ENCODE data around the gene PADI1.
A peak's percentile ranks its signal among the peaks of the same experiment; 100 is the strongest.

The PADI1 gene

GRCh38 chr1:17198476-17199258, 6.3 kb upstream of the PADI1 start:
- no peak for DNase-seq

DNA sequence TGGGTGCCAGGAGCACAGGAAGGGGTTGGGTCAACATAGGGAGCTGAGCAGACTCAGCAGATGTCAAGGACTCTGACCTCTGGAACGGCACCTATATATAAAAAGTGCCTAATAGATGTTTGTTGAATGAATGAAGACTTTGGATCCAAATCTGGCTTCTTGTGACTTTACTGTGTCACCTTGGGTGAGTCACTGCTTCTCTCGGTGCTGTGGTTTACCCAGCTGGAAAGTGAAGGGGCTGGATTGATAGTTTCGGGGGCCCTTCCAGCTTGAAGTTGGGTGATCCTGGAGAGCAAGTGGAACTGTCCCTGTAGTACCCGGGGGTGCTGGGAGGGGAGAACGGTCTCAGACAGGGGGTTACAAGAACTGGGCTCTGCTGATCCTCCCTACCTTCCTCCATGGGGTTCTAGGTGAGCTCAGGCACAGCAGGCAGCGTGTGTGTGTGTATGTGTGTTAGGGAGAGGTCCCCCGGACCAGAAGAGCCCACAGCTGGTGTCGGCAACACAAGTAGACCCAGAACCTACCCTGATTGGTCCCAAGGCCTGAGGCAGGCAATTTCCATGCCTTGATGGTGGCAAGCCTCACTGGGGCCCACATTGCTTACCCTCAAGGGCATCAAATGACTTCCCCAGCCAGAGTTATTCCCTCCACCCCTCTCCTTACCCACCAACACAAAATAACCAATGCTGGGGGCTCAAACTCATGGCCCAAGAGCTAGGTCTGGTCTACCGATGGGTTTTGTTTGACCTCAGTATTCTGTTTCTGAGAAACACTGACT, 5.5 kb upstream of the PADI1 start:
- DNase-seq = no peak

GRCh38 chr1:17200246-17200645, 4.7 kb upstream of the PADI1 start:
- no peak for DNase-seq

- DNase-seq = no peak
These were observed 4.2 kb upstream of the PADI1 start for GRCh38 chr1:17200756-17201155.

DNA sequence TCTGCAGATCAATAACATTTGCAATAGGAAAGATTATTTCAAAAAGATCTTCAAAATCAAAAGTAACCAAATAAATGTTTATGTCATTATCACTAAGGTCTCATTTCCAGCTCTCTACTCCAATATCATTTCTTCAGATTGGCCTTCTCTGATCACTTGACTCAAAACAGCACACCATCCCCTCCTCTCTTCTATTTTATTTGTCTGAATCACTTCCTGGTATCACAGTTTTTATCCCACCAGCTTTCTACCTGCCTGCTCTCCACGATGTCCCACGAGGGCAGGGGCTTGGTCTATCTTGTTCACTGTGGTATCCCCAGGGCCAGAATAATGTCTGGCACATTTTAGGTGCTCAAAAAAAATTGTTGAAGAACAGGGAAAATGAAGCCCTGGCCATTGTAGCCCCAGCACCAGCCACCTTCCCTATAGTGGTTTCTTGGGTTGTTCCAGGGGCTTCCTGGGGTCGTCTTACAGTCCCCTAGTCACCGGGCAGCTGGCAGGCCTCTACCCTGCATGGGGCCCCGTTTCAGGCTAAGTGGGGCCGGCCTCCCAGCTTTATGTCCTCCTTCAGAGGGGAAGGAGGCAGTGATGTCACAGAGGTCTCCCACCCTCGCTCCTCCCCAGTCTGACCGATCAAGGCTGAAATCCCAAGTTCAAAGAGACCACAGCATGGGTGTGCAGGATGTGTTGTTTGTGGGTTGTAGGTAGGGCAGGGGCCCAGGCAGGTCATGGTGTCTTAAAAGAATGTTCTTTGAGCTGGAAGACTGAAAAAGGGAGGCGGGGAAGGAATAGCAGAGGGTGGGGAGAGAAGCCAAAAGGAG, 3.5 kb upstream of the PADI1 start:
- DNase-seq = no peak

DNA sequence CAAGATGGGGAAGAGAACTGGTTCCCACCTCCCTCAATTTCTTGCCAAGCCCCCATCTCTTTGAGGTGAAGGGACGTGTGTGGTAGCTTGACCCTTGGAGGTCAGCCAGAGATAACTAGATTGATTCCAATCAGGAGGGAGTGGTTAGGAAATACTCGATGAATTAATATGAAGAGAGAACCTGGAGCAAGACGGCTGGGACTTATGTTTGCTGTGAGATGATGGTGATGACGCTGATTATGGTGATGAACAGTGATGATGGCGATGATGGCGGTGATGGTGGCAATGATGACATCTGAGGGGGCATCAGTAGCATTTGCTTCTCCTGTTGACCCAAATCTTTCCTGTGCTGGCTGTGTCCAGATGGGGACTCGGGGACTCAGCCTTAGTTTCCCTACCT, 724 bp downstream of the PADI1 start:
- DNase-seq = no peak

DNA sequence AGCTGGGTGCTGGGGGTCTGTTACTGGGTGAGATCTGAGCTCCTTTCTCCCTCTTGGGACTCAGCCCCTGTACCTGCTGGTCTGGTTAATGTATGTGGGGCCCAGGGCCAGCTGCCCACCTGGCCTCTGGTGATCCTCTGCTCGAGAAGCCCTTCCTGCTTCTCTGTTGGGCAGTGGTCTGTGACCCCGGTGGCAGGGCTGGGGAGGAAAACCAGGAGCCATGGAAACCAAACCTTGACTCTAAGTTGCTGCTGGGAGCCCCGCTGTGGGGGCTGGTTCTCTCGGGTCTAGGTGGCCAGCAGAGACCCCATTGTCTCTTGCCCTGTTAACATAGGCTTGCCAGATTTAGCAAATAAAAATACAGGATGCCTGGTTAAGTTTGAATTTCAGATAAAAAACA, 1.3 kb downstream of the PADI1 start:
- no peak for DNase-seq

- no peak for DNase-seq
These were observed 2.1 kb downstream of the PADI1 start for GRCh38 chr1:17207046-17207445.

- no peak for DNase-seq
These were observed 2.6 kb downstream of the PADI1 start for GRCh38 chr1:17207540-17207939.

DNA sequence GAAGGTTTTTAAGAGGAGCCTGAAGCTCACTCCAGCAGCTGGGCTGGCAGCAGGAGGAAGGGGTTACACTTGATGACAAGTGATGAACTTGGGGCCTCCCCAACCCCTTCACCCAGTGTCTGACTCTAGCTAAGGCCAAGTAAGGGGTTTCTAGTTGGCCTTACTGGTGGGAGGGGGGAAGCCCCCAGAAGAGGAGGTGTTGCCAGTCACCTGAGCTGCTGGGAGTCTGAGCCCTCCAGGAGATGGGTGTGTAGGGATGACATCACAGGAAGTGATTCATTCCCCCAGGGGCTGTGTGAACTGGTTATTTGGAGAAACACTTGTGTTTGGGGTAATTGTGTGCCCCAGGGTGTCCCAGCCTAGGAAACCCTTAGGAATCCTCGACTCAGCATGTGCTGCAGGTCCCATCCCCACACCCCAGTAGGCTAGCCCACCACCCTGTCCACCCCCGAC, 3.1 kb downstream of the PADI1 start:
- peak; percentile 5 for DNase-seq

- no peak for DNase-seq
These were observed 3.6 kb downstream of the PADI1 start for GRCh38 chr1:17208546-17208945.

- DNase-seq = no peak
These were observed 4.5 kb downstream of the PADI1 start for GRCh38 chr1:17209430-17209829.

DNA sequence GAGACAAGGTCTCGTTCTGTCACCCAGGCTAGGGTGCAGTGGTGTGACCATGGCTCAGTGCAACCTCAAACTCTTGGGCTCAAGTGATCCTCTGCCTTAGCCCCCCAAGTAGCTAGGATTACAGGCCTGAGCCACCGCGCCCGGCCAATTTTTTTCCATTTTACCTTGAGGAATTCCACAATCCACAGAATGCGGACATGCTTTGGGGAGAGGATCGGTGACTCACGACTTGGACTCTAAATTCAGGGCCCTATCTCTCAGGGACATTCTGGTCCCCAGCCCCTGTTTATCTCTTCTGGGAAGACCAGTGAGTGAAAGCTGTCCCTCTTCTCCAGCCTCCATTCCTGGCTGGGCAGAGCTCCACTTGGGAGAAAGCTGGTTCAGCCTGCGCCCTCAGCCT, 5.2 kb downstream of the PADI1 start:
- DNase-seq = no peak

DNA sequence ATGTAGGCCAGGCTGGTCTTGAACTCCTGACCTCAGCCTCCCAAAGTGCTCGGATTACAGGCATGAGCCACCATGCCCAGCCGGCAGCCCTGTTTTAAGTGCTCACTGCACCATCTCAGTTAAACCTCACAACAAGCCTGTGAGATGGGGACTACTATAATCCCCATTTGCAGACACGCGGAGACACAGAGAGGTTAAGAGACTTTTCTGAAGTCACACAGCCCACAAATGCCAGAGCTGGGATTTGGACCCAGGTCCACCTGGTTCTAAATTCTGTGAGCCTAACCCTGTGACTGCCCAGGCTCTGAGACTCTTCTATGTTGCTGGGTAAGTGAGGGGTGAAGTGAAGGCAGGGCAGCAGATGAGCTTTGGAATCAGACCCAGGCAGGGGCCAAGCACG, 6.4 kb downstream of the PADI1 start:
- DNase-seq = no peak

DNA sequence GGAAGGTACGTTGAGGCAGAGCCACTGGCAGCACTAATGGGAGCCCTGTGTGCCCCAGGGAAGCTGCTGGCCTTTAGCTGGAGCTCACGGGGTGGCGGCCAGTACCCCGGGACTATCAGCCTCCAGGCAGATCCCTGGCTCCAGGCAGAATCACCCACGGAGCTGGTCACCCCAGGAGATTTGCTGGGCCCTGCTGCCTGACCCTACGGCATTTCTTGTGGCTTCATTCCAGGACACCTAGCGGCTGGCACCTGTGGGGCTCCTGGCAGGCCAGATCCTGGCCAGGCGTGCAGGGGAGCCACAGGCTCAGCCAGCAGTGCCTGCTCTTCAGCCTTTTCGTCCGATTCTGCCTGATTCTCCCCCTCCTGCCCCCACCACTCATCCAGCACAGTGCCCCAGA, 7.1 kb downstream of the PADI1 start:
- peak; percentile 3 for DNase-seq

DNA sequence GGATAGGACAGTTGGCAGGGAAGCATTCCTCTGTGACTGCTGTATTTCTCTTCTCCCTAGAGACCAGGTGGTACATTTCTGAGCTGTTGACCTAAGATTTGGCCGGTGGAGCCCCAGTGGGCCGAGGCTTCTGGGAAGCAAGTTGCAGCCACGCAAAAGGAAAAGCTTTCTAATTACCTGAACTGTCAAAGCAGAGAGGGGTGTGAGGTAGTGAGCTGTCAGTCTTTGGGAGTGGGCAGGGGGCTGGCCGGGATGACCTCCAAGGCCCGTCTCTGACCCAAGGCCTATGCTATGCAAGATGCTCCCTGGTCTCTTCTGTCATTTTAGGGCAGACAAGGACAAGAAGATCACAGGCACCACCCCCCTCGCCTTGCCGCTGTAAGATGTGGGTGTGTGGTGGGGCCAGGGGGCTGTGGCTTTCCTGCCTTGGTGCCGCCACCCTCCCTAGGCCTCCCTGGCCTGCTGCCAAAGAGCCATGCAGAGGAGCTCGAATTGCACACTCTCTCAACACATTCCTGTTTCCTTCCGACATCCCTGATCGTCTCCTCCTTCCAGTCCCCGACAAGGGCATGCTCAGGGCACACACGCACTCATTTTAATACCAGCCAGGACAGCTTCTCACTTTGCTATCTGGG, 7.7 kb downstream of the PADI1 start:
- DNase-seq = peak; percentile 19

DNA sequence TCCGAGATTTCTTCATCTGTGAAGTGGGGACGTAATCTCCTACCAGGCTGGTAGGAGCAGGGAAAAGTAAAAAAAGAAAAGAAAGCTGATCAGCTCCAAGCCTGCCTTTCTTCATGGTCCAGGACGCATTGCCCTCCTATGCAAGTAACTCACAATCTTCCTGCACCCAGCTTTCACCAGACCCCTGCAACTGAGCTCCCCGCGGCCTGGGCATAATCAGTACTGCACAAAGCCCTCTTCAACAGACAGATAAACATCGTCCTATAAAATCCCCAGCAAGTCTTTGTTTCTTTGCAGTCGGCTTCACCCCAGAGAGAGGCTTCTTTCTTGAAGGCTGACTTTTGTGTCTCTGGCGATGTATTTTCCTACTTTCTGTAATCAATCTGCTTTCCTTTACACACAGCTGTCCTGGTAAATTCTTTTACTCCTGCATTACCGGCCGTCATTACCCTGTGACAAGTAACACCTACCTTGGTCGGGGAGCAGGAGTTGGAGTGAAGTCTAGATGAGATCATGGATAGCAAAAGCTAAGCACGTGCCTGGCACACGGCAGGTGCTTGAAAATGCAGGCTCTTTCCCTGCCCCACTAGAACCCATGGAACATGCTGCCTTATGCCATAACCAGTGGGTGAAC, 8.3 kb downstream of the PADI1 start:
- no peak for DNase-seq

- DNase-seq = no peak
These were observed 8.8 kb downstream of the PADI1 start for GRCh38 chr1:17213782-17214148.

DNA sequence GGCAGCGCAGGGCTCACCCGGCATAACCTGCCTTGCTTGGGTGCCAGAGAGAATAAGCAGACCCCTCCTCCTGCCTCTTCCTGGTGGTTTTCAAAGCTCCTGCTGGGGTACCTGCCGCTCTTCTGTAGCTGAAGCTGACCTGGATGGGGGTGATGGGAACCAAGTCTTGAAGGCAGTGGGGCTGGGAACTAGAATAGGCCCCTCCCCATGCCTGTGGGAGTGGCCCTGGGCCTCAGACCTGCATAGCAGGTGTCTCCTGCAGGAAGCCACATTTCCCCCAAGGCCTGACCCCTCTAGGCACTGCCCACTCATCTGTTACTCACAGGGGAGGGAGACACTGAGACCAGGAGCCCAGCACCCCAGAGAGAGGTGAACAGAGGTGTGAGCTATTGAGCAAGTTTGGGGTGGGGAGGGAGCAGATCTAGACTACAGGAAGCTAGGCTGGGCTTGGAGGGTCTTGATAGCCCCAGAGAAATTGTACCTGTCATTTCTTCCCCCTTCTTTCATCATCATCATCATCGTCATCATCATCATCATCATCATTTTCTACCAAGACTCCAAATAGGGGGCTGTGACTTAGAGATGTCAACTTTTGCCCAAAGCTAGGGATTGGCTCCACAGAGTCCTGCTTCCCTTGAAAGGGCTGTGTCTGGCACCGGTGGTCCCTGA, 10.1 kb downstream of the PADI1 start:
- DNase-seq = no peak

DNA sequence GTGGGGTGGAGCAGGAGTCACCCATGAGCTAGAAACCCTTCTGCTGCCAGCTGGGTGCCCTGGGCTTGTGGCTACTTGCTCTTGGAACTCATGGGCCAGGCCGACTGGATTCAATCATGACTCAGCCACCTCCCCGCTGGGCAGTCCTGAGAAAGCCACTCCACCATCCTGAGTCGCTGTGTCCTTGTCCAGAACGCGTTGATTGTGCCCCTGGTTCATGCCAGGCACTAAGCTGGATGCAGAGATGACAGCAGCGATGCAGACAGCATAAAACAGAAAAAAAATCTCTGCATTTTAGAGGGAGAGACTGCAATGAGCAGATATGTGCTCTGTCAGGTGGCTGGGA, 10.6 kb downstream of the PADI1 start:
- DNase-seq = no peak

- no peak for DNase-seq
These were observed 11.2 kb downstream of the PADI1 start for GRCh38 chr1:17216078-17216477.

DNA sequence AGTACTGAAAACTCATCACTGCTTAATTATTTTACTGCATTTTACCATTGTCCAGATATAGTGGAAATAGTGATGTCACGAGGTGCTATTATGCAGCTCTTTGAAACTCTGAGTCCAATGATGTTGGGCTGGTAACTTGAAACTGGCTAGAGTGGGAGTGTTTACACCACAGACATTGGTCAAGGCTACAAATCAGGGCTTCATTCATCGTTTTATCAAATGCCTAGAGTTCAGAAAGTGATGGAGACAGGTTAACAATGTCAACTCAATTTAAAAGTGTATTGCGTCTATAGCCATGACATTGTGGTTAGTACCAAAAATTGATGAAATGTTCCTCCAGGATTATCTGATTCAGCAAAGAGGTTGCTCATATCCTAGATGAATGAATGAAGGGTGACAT, 12.7 kb downstream of the PADI1 start:
- DNase-seq = no peak
